Adrenal gland (tissue), 12 donors: Measurements from ENCODE around the gene PPP1CC. TPM values are rescaled to one million over a fixed set of nuclear protein-coding genes. Genes with fewer than 3 reads are reported as not detected.

Source experiments
- DNase-seq, 7 donors: peaks; one replicate each; pipeline ENCODE4 v3.0.0-alpha.2; 2019 to 2020
- H3K27ac ChIP-seq, 5 donors: fragments of 200-600 bp; sonication (generic) in 4 of 5; 1 replicate in 3 of 5; 2 replicates in 2 of 5; pipeline versions ENCODE4 v1.5.1 to v1.8.0; 2016 to 2020; ENCODE audit warnings: mild to moderate bottlenecking in 1 of 5
- H3K27me3 ChIP-seq: fragments of 200-600 bp; 2 replicates; pipeline ENCODE4 v1.8.0; 2021
- H3K36me3 ChIP-seq, 2 donors: fragments of 200-600 bp; replicated peaks in 1 of 2; 1 replicate in 1 of 2; 2 replicates in 1 of 2; pipeline versions ENCODE4 v1.5.1 to v1.8.0; 2018 to 2022
- H3K4me1 ChIP-seq, 2 donors: fragments of 200-600 bp; replicated peaks in 1 of 2; 1 replicate in 1 of 2; 2 replicates in 1 of 2; pipeline versions ENCODE4 v1.5.1 to v1.8.0; 2018 to 2021
- H3K4me3 ChIP-seq, 4 donors: fragments of 200-600 bp; sonication (generic) in 3 of 4; one replicate each; pipeline ENCODE4 v1.5.1; 2016 to 2018
- H3K9me3 ChIP-seq, 3 donors: fragments of 200-600 bp; sonication (generic) in 1 of 3; replicated peaks in 1 of 3; 1 replicate in 2 of 3; 2 replicates in 1 of 3; pipeline versions ENCODE4 v1.5.1 to v1.8.0; 2016 to 2021
- POLR2A ChIP-seq, 2 donors: fragments of 450-650 bp; IDR thresholded peaks; one replicate each; pipeline ENCODE4 v1.6.1; 2017; ENCODE audit warnings: antibody characterized with exemption in 2 of 2, mild to moderate bottlenecking in 2 of 2, moderate library complexity in 1 of 2
- WGBS, 4 donors: extraction: QIAGEN DNeasy Blood & Tissue Kit in 2 of 4; methylation state at CpG; one replicate each; pipeline versions ENCODE4 v1.1.5 to v1.1.7; 2013 to 2017; 5-methylcytosine and 5-hydroxymethylcytosine counted together
- intact Hi-C, 2 donors: fragments of 100-400 bp; cut with DNase I; formaldehyde crosslinking; loops; one replicate each; pipeline versions ENCODE4 v1.14.1 to v1.15.0; 2022 to 2023
- polyA plus RNA-seq, 3 donors: library from polyadenylated mRNA; stranded (reverse); fragments of 200-250 nt in 2 of 3; fragments of 350-450 nt in 1 of 3; fragmentation: Illumina TruSeq in 1 of 3; extraction: RNeasy Lipid Tissue Mini Kit (QIAGEN cat#74804) in 1 of 3; gene quantifications; one replicate each; pipeline ENCODE4 v1.2.3, GENCODE V29; 2013 to 2014
- total RNA-seq, 9 donors: library from RNA; depleted of rRNA in 4 of 9; stranded (reverse); fragments of >200 nt in 4 of 9; fragments of 120-200 nt in 1 of 9; fragmentation: NEBNext Ultra II Directional in 1 of 9; extraction: Animal tissue kit (Norgen Biotek cat#: 25700) in 1 of 9; gene quantifications; one replicate each; pipeline versions ENCODE4 v1.1.0 to v1.2.4, GENCODE V29; 2013 to 2023
- TF ChIP-seq, protein P1 (sequence below), 6 experiments: fragments of 450-650 bp in 4 of 6; fragments of 200-600 bp in 2 of 6; sonication (generic) in 1 of 6; IDR thresholded peaks; 1 replicate in 5 of 6; 2 replicates in 1 of 6; pipeline versions ENCODE4 v1.5.1 to v1.8.0; 2016 to 2021; ENCODE audit warnings: antibody characterized with exemption in 6 of 6, mild to moderate bottlenecking in 2 of 6, moderate library complexity in 1 of 6
- donor health status: healthy with polysubstance abuse.
- donor health status: Bipolar disorder and iron deficiency.
- donor health status: DM: yes; HTN: yes; CAD: no.
- donor health status: DM: no; HTN: no; CAD: no.
- donor health status: DM: no; HTN: no; CAD: no.
- donor health status: DM: yes; HTN: yes; CAD: no.

PPP1CC gene
- total and polyA plus RNA-seq, 12 donors, result 53.7 to 182 (median 137) TPM

DNA sequence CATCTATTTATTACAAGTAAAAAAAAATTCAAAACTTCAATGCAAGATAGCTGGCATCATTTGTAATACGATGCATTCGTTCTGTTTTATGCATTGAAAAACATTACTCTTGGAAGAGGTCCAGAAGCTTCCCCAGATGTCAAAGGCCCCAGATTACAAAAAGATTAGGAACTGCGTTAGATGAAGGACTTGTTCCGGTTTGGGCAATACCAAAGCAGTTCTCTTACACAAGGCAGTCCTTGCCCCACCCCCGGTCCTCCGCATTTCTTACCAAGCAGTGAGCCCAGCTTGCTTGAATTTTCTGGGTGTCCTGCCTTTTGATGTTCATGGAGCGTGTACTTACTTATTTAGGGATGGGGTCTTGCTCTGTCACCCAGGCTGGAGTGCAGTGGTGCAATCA is 49.0 kb downstream of the PPP1CC start:
- intact Hi-C loops, result no loop called here
- DNase-seq, result peak; percentile 41 to 84 (median 58)
- peak overlapping the region in 3 of 5 donors; percentile 1 to 88 (median 44) for H3K27ac ChIP-seq
- WGBS, 4 donors, result 45 to 60% (median 47%) methylated on average over 7 of the region's 7 CpGs
- peaks cover 1 to 17% of the 10 kb centered on the region in 2 donors for H3K4me1 ChIP-seq
- H3K4me3 ChIP-seq, result no peak overlapping the region
- H3K9me3 ChIP-seq, result no peaks in the 10 kb centered on the region
- no peaks in the 10 kb centered on the region for H3K36me3 ChIP-seq
- TF ChIP-seq, protein P1, sequence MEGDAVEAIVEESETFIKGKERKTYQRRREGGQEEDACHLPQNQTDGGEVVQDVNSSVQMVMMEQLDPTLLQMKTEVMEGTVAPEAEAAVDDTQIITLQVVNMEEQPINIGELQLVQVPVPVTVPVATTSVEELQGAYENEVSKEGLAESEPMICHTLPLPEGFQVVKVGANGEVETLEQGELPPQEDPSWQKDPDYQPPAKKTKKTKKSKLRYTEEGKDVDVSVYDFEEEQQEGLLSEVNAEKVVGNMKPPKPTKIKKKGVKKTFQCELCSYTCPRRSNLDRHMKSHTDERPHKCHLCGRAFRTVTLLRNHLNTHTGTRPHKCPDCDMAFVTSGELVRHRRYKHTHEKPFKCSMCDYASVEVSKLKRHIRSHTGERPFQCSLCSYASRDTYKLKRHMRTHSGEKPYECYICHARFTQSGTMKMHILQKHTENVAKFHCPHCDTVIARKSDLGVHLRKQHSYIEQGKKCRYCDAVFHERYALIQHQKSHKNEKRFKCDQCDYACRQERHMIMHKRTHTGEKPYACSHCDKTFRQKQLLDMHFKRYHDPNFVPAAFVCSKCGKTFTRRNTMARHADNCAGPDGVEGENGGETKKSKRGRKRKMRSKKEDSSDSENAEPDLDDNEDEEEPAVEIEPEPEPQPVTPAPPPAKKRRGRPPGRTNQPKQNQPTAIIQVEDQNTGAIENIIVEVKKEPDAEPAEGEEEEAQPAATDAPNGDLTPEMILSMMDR (IDR thresholded peaks at IDR 0.05), result no peak
- TF ChIP-seq POLR2A (IDR thresholded peaks at IDR 0.05), result no peak
- no peaks in the 10 kb centered on the region for H3K27me3 ChIP-seq

DNA sequence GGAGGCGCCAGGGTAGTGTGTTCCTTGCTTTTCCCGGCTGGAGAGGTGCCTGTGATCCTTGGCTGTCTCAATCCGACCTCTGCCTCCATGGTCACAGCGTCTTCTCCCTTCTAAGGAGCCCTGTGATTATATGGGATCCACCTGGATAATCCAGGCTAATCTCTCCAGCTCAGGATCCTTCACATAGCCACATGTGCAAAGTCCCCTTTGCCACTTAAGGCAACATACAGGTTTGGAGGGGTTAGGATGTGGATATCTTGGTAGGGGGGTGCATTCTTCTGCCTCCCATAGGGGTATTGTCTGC is 52.6 kb downstream of the PPP1CC start:
- WGBS, 4 donors, result 72 to 77% (median 73%) methylated on average over 4 of the region's 4 CpGs
- Histone ChIP-seq H3K36me3 (no peaks in the 10 kb centered on the region), H3K4me3 (no peak overlapping the region), H3K27me3 (no peaks in the 10 kb centered on the region), H3K27ac (peak overlapping the region in 1 of 5 donors; percentile 77), H3K4me1 (peaks cover 6 to 17% of the 10 kb centered on the region in 2 donors), H3K9me3 (no peaks in the 10 kb centered on the region)
- intact Hi-C loops, result no loop called here
- TF ChIP-seq, protein P1 (IDR thresholded peaks at IDR 0.05), result no peak
- TF ChIP-seq POLR2A (IDR thresholded peaks at IDR 0.05), result no peak
- no peak for DNase-seq

DNA sequence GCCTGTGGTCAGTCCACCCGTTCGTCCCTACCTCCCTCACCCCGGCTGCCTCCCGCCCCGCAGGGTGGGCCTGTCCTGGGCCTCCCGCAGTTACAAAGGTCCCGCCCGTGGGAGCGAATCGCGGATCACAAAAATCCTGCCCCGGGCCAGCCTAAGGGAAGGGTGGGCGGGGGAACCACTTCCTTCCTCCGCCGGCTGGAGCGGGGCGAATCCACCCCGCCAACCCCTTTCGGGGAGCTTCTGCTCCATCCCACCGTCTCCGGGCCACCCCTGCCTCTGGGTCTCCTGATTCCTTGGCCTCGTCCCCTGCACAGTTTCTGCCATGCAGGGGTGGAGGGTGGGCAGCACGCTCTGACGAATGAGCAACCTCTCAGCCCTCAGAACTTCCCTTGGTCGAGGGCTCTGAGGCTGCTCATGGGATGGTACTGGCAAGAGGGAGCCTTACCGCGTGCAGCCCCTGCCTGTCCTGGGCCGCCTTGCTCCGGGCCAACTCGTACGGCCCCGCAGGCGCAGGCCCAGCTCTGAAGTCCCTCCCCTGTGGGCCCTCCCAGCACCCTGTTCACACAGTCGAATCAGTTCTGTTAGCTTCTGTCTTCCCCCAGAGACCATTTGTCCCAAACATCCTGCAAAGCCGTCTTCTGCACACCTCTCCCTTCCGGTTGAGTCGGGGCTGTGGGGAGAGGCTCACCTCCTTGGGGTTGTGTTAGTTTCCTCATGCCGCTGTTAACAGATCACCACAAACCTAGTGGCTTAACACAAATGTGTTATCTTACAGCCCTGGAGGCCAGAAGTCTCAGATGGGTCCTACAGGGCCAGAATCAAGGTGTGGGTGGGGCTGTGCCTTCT is 53.2 kb downstream of the PPP1CC start:
- H3K9me3 ChIP-seq, result no peaks in the 10 kb centered on the region
- no peaks in the 10 kb centered on the region for H3K27me3 ChIP-seq
- TF ChIP-seq, protein P1 (IDR thresholded peaks at IDR 0.05), result no peak
- TF ChIP-seq POLR2A (IDR thresholded peaks at IDR 0.05), result no peak
- DNase-seq, result peak in 5 of 7 donors; percentile 28 to 44 (median 36)
- no peaks in the 10 kb centered on the region for H3K36me3 ChIP-seq
- intact Hi-C loops, result no loop called here
- WGBS, 4 donors, result 24 to 54% (median 40%) methylated on average over 10 to 38 of the region's 38 CpGs
- H3K27ac ChIP-seq, result peak overlapping the region in 4 of 5 donors; percentile 11 to 77 (median 48)
- H3K4me3 ChIP-seq, result peak overlapping the region in 2 of 4 donors; percentile 31 to 48
- H3K4me1 ChIP-seq, result peaks cover 6 to 17% of the 10 kb centered on the region in 2 donors

DNA sequence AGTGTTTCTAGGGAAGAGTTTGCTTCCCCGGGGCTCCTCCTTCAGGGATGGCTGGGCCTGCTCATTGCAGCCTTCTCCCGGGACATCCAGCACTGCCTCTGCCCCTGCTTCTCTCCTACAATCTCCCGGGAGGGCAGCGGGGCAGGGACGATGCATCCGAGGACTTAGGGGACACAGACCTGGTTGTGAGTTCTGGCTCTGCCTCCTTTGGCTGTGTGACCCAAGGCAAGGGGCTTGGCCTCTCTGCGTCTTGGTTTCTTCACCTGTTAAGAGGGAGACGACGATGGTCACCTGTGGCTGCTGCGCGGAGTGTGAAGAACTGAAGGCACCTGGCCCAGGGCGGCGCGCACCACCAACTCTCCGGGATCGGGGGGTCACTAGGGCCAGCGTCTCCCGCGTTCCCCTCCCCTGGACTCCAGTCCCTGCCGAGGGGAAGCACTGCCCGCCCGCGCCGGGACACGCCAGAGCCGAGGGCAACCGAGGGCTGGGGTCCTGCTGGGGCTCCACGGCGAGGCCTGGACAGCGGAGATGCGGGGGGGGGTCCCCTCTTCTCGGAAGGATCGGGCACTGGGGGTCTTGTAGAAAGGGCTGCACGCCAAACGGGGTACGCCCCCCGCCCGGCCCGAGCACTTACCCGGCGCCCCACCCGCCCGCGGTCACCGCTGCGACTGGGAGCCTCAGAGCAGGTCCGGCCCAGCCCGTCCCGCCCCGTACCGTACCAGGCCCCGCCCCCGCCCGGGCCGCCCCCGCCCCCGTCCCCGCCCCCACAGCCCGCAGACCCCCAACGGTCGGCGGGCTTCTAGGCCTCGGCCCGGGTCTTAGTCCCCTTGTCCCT is 54.0 kb downstream of the PPP1CC start, which contains the start of gene HVCN1:
HVCN1 (minus strand) TSS at position 670 of the 835 bp plus-strand sequence. CDS start 5,870 bp downstream, outside the sequence.
- peak in 3 of 7 donors; percentile 32 to 49 (median 35) for DNase-seq
- 4 to 10% (median 5%) methylated on average over 9 to 64 of the region's 64 CpGs for WGBS, 4 donors
- Histone ChIP-seq H3K9me3 (no peaks in the 10 kb centered on the region), H3K27me3 (no peaks in the 10 kb centered on the region), H3K4me1 (peaks cover 6 to 12% of the 10 kb centered on the region in 2 donors), H3K4me3 (peak within 1 kb of the TSS in 3 of 4 donors; percentile 1 to 48 (median 31)), H3K27ac (peak within 1 kb of the TSS in 4 of 5 donors; percentile 11 to 77 (median 48)), H3K36me3 (no peaks in the 10 kb centered on the region)
- intact Hi-C loops, result no loop called here
- no peak for TF ChIP-seq POLR2A (IDR thresholded peaks at IDR 0.05)
- TF ChIP-seq, protein P1 (IDR thresholded peaks at IDR 0.05), result no peak
